Right renal cortex interstitium (tissue), 3 donors: Measurements from ENCODE around the gene PCED1B. TPM values are rescaled to one million over a fixed set of nuclear protein-coding genes. Genes with fewer than 3 reads are reported as not detected.
"Not testable (repeated sequence)": the region's sequence is repeated elsewhere in the genome, so short reads cannot be mapped to it uniquely, and the experiment has no call there.

Source experiments
- DNase-seq, 3 donors: peaks; one replicate each; pipeline ENCODE4 v3.0.0-alpha.2; 2013; ENCODE audit warnings: low read depth in 3 of 3, low spot score in 2 of 3
- polyA plus RNA-seq, 3 donors: library from polyadenylated mRNA; unstranded; fragments of 120-200 nt; gene quantifications; one replicate each; pipeline ENCODE4 v1.2.1, GENCODE V29; 2013; ENCODE audit not compliant: insufficient read length in 3 of 3

PCED1B gene
- polyA plus RNA-seq, 3 donors: 3.4 to 3.8 (median 3.7) TPM

DNA sequence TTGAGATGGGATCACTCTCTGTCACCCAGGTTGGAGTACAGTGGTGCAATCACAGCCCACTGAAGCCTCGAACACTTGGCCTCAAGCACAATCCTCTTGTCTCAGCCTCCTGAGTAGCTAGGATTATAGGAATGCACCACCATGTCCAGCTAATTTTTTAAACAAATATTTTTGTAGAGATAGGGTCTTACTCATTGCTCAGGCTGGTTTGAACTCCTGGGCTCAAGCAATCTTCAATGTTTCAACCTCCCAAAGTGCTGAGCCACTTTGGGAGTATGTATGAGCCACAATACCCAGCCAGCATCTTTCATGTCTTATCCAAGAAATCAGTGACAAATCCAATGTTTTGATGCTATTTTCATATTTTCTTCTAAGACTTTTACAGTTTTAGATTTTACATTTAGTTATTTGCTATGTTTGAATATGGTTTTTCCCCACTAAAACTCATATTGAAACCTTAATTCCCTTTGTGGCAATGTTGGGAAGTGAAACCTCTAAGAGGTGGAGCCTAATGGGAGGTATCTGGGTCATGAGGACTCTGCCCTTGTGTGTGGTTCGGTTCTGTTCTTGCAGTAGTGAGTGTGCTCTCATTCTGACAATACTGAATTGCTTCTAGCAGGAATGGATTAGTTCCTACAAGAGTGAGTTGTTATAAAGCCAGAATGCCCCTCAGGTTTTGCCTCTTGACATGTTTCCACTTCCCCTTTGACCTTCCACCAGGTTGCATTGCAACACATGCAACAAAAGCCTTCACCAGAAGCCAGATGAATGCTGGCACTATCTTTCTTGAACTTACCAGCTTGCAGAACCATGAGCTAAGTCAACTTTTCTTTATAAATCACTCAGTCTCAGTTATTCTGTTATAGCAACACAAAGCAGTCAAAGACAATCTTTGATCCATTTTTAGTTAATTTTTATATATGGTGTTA is 81.2 kb downstream of the PCED1B start:
- no peak for DNase-seq

DNA sequence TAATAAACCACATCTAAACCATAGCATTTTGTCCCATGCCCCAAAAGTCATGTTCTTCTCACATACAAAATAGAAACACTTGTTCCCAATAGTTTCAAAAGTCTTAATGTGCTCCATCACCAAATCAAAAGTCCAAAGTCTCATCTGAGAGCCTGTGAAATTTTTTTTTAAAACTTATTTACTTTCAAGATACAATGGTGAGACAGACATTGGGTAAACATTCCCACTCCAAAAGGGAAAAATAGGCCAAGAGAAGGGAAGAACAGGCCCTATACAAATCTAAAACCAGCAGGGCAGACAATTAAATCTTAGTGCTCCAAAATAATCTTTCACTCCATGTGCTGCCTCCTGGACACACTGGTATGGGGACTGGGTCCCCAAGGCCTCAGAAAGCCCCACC is 84.7 kb downstream of the PCED1B start:
- no peak for DNase-seq

- no peak for DNase-seq
These were observed 85.5 kb downstream of the PCED1B start for GRCh38 chr12:47164724-47165439.

- DNase-seq: no peak
These were observed 86.5 kb downstream of the PCED1B start for GRCh38 chr12:47165934-47166333.

GRCh38 chr12:47166365-47166764 is 86.9 kb downstream of the PCED1B start:
- no peak for DNase-seq

GRCh38 chr12:47170281-47170680 is 90.9 kb downstream of the PCED1B start:
- not testable (repeated sequence) for DNase-seq

DNA sequence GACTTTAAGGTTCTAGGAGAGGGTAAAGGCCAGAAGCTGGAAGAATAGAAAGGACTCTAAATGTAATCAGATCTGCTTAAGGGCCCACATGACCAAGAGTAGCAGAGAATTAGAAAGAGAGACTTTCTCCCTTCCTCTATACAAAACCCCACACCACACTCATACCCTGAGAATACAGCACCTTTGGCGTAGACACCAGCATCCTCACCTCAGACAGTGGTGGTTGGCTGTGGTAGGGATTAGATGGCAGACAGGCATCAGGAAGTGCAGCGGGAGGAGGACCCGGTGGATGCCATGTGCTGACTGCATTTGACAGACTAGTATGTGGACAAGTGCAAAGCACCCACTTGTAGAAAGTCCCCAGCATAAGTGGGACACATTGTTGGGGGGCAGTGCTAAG is 98.6 kb downstream of the PCED1B start:
- no peak for DNase-seq

DNA sequence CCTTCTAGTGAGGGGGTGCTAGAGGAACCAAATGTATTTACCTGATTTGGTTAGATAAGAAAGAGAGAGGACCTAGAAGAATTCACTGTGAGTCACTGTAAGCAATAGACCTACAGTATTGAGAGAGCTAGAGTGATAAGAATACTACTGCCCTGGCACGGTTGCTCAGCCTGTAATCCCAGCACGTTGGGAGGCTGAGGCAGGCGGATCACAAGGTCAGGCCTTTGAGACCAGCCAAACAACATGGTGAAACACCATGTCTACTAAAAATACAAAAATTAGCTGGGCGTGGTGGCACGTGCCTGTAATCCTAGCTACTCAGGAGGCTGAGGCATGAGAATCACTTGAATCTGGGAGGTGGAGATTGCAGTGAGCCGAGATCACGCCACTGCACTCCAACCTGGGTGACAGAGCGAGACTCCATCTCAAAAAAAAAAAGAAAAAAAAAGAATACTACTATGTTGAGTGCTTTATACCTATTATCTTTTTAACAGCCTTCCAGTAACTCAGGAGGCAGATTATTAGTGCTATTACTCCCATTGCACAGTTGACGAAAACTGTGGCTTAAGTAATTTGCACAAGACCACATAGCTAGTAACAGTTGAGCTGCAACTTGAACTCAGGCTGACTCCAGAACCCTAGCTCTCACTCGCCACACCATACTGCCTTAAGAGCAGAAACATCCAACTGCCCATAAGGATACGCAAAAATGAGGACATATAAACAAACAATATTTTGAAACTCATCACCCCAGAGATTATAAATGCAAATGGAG is 102.9 kb downstream of the PCED1B start:
- DNase-seq: not testable (repeated sequence)

DNA sequence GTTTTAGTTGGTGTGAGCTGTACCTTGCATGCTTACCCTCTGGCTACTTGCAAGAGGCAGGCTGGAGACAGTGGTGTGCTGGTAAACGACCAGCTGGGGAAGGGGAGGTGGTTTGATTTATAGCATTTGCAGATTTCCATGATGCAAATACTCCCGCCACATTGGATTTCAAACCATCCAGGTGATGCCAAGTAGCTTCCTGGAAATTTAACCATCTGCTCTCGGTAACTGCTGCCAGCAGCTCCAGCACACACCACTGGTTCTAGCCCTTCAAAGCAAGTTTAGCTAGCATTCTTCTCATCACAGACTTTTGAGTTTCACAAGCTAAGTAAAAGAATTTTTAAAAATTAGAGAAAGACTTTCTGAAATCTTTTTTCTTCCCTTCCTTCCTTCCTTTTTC is 104.8 kb downstream of the PCED1B start:
- no peak for DNase-seq

GRCh38 chr12:47184813-47185212 is 105.4 kb downstream of the PCED1B start:
- DNase-seq: no peak

DNA sequence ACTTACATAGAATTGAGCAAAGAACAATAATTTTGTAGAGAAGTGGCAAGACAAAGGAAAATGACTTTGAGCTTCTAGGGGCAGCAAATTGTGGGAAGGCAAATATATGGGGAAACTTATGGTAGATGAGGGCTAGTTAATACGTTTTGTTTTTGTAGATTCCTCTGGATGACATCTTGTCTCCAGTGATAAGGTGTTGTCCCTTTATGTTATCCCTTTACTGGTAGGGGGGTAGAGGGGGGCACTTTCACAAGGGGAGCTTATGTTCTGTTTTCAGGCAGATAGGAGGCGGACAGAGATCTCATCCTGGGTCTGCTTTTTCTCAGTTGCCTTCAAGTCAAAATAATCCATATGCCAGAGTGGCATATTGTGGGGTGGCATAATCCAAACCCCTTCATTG is 106.8 kb downstream of the PCED1B start:
- no peak for DNase-seq

DNA sequence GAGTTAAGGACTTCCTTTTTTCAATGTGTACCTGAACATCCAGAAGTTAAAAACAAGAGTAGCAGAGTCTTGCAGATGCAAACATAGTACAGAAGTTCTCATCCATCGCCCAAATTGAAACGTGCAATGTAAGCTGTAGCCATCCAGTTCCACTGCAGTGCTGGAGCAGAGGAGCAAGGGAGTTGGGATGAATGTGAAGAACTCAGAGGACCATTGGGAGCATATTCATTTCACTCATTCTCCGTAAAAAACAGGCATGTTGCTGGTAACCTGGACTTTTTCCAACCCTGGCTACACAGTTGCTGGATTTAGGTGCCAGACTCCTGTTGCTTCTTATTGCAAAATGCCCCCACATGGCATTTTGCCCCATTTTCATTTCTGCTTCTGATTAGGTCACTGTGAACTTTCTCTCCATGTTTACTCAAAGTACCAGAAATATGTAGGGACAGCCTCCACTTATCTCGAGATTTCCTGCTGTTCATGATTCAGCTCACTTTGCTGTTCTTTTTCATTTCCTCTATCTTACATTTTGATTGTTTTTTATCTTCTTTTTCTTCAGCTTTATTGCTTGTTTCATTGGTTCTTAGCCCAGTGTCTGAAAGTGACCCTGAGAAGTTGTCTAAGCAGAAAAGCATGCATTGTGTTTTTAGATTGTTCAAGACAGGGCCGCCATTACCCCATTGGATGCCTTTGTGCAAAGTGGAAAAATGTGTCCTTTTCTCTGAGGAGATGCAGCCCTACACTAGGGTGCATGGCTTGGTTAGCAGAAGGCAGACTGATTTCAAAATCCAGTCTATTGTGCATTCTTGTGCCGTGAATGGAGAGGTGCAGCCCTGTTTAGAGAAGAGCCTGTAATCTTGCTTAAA is 109.4 kb downstream of the PCED1B start:
- no peak for DNase-seq

- no peak for DNase-seq
These were observed 110.3 kb downstream of the PCED1B start for GRCh38 chr12:47189728-47190127.

- DNase-seq: no peak
These were observed 110.9 kb downstream of the PCED1B start for GRCh38 chr12:47190271-47190750.

DNA sequence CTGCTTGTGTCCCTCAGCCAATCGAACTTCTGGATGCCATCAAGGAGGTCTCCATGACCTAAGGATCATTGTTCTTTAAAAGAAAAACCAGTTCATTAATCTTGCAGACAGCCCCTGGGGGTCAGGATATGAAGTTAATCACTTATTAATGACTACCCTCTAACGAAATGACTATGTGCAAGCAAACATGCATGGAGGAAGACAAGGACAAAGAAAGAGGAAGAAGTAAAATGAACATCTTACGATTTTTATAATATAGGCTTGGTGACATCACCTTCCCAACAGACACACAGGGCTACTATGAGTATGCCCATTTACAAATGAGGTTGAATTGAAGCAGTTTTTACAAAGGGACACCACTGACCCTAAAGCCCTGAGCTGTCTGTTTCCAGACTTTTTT is 111.5 kb downstream of the PCED1B start:
- DNase-seq: no peak

DNA sequence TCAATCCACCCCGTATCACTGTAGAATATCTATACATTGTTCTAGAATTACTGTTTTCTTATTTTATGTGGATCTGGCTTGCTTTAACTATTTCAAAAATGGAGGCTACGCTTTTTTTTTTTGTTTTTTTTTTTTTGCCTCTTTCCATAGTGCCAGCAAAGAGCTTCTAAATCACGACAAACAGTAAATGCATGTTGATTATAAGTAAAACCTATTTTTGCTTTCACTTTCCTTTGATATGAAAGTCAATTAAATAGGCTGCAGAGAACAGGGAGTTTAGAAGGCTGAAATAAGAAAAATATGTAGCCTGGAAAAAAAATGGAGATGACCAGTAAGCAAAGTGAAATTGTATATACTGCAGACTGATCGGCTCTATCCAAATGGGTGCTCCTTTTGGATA is 112.6 kb downstream of the PCED1B start:
- no peak for DNase-seq

- no peak for DNase-seq
These were observed 113.6 kb downstream of the PCED1B start for GRCh38 chr12:47193066-47193465.

DNA sequence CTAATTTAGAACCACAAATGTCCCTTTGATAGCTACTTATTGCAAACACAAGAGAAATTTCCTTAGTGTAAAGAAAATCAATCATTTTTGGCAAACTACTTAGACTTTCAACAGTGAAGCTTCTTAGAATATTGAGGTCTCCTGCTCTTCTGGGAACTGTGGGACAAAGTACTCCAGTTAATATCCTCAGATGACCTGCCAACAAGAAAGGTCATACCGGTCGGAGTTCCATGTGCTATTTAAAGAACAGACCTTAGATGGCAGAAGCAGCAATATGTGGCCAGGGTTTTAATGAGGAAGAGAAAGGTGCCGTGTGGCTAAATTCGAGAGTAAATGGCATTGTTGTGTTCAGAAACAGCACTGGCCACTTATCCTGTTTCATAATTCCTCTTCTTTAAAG is 115.1 kb downstream of the PCED1B start:
- DNase-seq: no peak

GRCh38 chr12:47200446-47200845 is 121.0 kb downstream of the PCED1B start:
- no peak for DNase-seq

- not testable (repeated sequence) for DNase-seq
These were observed 121.8 kb downstream of the PCED1B start for GRCh38 chr12:47201190-47201589.
